Stimulated activated CD4-positive, alpha-beta T cell treated with anti-CD3 and anti-CD28 coated beads, Interleukin-1b, Interleukin-23, amount 100 ng/mL, for 4 hours (primary cell): ENCODE measurements around the gene MYO5A.
"Not testable (repeated sequence)": the region's sequence is repeated elsewhere in the genome, so short reads cannot be mapped to it uniquely, and the experiment has no call there.

Source experiments
- DNase-seq, 2 donors: peaks; one replicate each; pipeline ENCODE4 v3.0.0-alpha.2; 2020; ENCODE audit warnings: low read depth in 2 of 2

MYO5A gene

GRCh38 chr15:52540374-52541012 lies 11.8 kb upstream of the MYO5A start:
- DNase-seq, result no peak

GRCh38 chr15:52537459-52537858 lies 8.8 kb upstream of the MYO5A start:
- no peak for DNase-seq

- DNase-seq, result no peak
Observed at GRCh38 chr15:52532427-52532826, 3.7 kb upstream of the MYO5A start.

GRCh38 chr15:52529940-52530339 lies 1.3 kb upstream of the MYO5A start:
- no peak for DNase-seq

- DNase-seq, result peak in 1 of 2 donors; percentile 8
Observed at GRCh38 chr15:52529341-52529924, 753 bp upstream of the MYO5A start.

- peak; percentile 21 to 27 for DNase-seq
Observed at GRCh38 chr15:52527911-52528563, 643 bp downstream of the MYO5A start.

GRCh38 chr15:52527196-52527910 lies 1.3 kb downstream of the MYO5A start:
- no peak for DNase-seq

- DNase-seq, result no peak
Observed at GRCh38 chr15:52524223-52525136, 4.2 kb downstream of the MYO5A start.

GRCh38 chr15:52523647-52524046 lies 5.0 kb downstream of the MYO5A start:
- no peak for DNase-seq

- no peak for DNase-seq
Observed at GRCh38 chr15:52523192-52523591, 5.5 kb downstream of the MYO5A start.

GRCh38 chr15:52521682-52522081 lies 7.0 kb downstream of the MYO5A start:
- no peak for DNase-seq

- no peak for DNase-seq
Observed at GRCh38 chr15:52520421-52520820, 8.3 kb downstream of the MYO5A start.

- no peak for DNase-seq
Observed at GRCh38 chr15:52518487-52519371, 10.0 kb downstream of the MYO5A start.

- no peak for DNase-seq
Observed at GRCh38 chr15:52517014-52517413, 11.7 kb downstream of the MYO5A start.

- no peak for DNase-seq
Observed at GRCh38 chr15:52515343-52515742, 13.3 kb downstream of the MYO5A start.

GRCh38 chr15:52514482-52514881 lies 14.2 kb downstream of the MYO5A start:
- DNase-seq, result no peak

GRCh38 chr15:52512869-52513268 lies 15.8 kb downstream of the MYO5A start:
- not testable (repeated sequence) for DNase-seq

- no peak for DNase-seq
Observed at GRCh38 chr15:52511084-52511483, 17.6 kb downstream of the MYO5A start.

- no peak for DNase-seq
Observed at GRCh38 chr15:52509500-52510245, 19.0 kb downstream of the MYO5A start.

- DNase-seq, result no peak
Observed at GRCh38 chr15:52506549-52506948, 22.1 kb downstream of the MYO5A start.
